Measurements from ENCODE around the gene PTEN.

Gene PTEN

DNA sequence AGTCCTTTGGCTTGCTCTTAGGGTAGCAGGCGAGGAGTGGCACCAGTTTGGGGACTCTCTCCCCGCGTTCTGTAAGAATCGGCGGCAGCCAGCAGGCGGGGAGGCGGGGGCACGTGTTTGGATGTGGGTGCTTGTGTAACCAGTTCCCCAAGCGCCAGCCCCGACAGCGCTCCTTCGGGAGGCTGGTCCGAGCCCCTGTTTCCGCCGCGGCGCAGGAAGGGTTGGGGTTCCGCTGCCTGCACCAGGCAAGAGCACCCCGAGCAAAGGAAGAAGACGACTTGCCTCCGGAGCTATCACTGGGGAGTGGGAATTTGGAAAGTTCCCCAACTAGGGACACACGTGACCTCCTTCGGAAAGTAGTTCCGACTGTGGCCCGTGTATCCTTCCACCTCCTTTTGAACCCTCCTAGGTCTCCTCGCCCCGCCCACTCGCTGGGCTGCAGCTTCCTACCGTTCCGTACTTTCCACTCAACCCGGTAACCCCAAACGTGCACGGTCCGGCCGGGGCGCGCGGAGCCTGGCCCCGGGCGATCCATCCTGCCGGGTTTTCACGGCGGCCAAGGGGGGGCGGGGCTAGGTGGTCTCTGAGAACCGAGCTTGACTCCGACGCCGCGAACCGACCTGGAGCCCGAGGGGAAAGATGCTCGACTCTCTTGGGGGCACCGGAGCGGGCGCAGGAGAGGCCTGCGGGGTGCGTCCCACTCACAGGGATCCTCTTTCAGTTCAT lies 1.3 kb upstream of the PTEN start (continued):
- TF ChIP-seq ZNF121 (tag by site-specific recombination; IDR thresholded peaks at IDR 0.05) (no peak), ZNF394 (tag by site-specific recombination; IDR thresholded peaks at IDR 0.05; ENCODE audit: borderline replicate concordance) (peak; percentile 36; the same call in 1 of the 2 replicates), ZNF664 (tag by site-specific recombination; IDR thresholded peaks at IDR 0.05) (peak; percentile 26; the same call in 1 of the 2 replicates), ZNF138 (tag by site-specific recombination; IDR thresholded peaks at IDR 0.05; ENCODE audit: borderline replicate concordance) (no peak), ZNF341 (tag by site-specific recombination; IDR thresholded peaks at IDR 0.05; ENCODE audit: low read depth) (no peak), GLI4 (tag by site-specific recombination; IDR thresholded peaks at IDR 0.05) (peak; percentile 46; the same call in 1 of the 2 replicates), ZNF404 (tag by site-specific recombination; IDR thresholded peaks at IDR 0.05) (no peak), ZNF19 (tag by site-specific recombination; IDR thresholded peaks at IDR 0.05; ENCODE audit: low read depth) (no peak), ZNF433 (tag by site-specific recombination; IDR thresholded peaks at IDR 0.05; ENCODE audit: low read depth) (no peak), SALL2 (tag by site-specific recombination; IDR thresholded peaks at IDR 0.05; ENCODE audit: borderline replicate concordance) (no peak), ZNF416 (tag by site-specific recombination; IDR thresholded peaks at IDR 0.05) (no peak), KLF8 (tag by site-specific recombination; IDR thresholded peaks at IDR 0.05) (peak; percentile 71), ZNF223 (tag by site-specific recombination; IDR thresholded peaks at IDR 0.05) (peak; percentile 56; the same call in 1 of the 2 replicates), ZFP37 (tag by site-specific recombination; IDR thresholded peaks at IDR 0.05) (no peak), SCRT2 (tag by site-specific recombination; IDR thresholded peaks at IDR 0.05) (no peak), ZNF548 (tag by site-specific recombination; IDR thresholded peaks at IDR 0.05) (no peak), ZNF747 (tag by site-specific recombination; IDR thresholded peaks at IDR 0.05) (no peak), ZNF621 (tag by site-specific recombination; IDR thresholded peaks at IDR 0.05) (no peak), ZNF146 (tag by site-specific recombination; IDR thresholded peaks at IDR 0.05) (no peak), ZFP3 (tag by site-specific recombination; IDR thresholded peaks at IDR 0.05; ENCODE audit: low read depth) (no peak), ZNF600 (tag by site-specific recombination; IDR thresholded peaks at IDR 0.05) (no peak), ZNF501 (tag by site-specific recombination; IDR thresholded peaks at IDR 0.05) (no peak; the same call in 1 of the 2 replicates)
- TF ChIP-seq, protein P1, sequence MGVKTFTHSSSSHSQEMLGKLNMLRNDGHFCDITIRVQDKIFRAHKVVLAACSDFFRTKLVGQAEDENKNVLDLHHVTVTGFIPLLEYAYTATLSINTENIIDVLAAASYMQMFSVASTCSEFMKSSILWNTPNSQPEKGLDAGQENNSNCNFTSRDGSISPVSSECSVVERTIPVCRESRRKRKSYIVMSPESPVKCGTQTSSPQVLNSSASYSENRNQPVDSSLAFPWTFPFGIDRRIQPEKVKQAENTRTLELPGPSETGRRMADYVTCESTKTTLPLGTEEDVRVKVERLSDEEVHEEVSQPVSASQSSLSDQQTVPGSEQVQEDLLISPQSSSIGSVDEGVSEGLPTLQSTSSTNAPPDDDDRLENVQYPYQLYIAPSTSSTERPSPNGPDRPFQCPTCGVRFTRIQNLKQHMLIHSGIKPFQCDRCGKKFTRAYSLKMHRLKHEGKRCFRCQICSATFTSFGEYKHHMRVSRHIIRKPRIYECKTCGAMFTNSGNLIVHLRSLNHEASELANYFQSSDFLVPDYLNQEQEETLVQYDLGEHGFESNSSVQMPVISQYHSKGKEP (tag by site-specific recombination; IDR thresholded peaks at IDR 0.05), result peak; percentile 68; the same call in 1 of the 2 replicates
- TF ChIP-seq, protein P2, sequence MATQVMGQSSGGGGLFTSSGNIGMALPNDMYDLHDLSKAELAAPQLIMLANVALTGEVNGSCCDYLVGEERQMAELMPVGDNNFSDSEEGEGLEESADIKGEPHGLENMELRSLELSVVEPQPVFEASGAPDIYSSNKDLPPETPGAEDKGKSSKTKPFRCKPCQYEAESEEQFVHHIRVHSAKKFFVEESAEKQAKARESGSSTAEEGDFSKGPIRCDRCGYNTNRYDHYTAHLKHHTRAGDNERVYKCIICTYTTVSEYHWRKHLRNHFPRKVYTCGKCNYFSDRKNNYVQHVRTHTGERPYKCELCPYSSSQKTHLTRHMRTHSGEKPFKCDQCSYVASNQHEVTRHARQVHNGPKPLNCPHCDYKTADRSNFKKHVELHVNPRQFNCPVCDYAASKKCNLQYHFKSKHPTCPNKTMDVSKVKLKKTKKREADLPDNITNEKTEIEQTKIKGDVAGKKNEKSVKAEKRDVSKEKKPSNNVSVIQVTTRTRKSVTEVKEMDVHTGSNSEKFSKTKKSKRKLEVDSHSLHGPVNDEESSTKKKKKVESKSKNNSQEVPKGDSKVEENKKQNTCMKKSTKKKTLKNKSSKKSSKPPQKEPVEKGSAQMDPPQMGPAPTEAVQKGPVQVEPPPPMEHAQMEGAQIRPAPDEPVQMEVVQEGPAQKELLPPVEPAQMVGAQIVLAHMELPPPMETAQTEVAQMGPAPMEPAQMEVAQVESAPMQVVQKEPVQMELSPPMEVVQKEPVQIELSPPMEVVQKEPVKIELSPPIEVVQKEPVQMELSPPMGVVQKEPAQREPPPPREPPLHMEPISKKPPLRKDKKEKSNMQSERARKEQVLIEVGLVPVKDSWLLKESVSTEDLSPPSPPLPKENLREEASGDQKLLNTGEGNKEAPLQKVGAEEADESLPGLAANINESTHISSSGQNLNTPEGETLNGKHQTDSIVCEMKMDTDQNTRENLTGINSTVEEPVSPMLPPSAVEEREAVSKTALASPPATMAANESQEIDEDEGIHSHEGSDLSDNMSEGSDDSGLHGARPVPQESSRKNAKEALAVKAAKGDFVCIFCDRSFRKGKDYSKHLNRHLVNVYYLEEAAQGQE (tag by site-specific recombination; IDR thresholded peaks at IDR 0.05), result peak; percentile 21; the same call in 1 of the 2 replicates
- TF ChIP-seq, protein P3, sequence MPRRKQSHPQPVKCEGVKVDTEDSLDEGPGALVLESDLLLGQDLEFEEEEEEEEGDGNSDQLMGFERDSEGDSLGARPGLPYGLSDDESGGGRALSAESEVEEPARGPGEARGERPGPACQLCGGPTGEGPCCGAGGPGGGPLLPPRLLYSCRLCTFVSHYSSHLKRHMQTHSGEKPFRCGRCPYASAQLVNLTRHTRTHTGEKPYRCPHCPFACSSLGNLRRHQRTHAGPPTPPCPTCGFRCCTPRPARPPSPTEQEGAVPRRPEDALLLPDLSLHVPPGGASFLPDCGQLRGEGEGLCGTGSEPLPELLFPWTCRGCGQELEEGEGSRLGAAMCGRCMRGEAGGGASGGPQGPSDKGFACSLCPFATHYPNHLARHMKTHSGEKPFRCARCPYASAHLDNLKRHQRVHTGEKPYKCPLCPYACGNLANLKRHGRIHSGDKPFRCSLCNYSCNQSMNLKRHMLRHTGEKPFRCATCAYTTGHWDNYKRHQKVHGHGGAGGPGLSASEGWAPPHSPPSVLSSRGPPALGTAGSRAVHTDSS (tag by site-specific recombination; IDR thresholded peaks at IDR 0.05), result no peak
- TF ChIP-seq, protein P4, sequence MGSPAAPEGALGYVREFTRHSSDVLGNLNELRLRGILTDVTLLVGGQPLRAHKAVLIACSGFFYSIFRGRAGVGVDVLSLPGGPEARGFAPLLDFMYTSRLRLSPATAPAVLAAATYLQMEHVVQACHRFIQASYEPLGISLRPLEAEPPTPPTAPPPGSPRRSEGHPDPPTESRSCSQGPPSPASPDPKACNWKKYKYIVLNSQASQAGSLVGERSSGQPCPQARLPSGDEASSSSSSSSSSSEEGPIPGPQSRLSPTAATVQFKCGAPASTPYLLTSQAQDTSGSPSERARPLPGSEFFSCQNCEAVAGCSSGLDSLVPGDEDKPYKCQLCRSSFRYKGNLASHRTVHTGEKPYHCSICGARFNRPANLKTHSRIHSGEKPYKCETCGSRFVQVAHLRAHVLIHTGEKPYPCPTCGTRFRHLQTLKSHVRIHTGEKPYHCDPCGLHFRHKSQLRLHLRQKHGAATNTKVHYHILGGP (tag by site-specific recombination; IDR thresholded peaks at IDR 0.05), result no peak
- TF ChIP-seq, protein P5, sequence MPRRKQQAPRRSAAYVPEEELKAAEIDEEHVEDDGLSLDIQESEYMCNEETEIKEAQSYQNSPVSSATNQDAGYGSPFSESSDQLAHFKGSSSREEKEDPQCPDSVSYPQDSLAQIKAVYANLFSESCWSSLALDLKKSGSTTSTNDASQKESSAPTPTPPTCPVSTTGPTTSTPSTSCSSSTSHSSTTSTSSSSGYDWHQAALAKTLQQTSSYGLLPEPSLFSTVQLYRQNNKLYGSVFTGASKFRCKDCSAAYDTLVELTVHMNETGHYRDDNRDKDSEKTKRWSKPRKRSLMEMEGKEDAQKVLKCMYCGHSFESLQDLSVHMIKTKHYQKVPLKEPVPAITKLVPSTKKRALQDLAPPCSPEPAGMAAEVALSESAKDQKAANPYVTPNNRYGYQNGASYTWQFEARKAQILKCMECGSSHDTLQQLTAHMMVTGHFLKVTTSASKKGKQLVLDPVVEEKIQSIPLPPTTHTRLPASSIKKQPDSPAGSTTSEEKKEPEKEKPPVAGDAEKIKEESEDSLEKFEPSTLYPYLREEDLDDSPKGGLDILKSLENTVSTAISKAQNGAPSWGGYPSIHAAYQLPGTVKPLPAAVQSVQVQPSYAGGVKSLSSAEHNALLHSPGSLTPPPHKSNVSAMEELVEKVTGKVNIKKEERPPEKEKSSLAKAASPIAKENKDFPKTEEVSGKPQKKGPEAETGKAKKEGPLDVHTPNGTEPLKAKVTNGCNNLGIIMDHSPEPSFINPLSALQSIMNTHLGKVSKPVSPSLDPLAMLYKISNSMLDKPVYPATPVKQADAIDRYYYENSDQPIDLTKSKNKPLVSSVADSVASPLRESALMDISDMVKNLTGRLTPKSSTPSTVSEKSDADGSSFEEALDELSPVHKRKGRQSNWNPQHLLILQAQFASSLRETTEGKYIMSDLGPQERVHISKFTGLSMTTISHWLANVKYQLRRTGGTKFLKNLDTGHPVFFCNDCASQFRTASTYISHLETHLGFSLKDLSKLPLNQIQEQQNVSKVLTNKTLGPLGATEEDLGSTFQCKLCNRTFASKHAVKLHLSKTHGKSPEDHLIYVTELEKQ (tag by site-specific recombination; IDR thresholded peaks at IDR 0.05; ENCODE audit: borderline replicate concordance), result peak; percentile 58

Measured in HEK293 (cell line).